GM19193 (cell line): ENCODE data around the gene TRIP4.

Experiments
- POLR2A ChIP-seq: IDR thresholded peaks from 4 replicates; pipeline ENCODE4 v1.6.1; 2011; ENCODE audit not compliant: insufficient read depth, insufficient read length; ENCODE audit errors: extremely low read depth

TRIP4 gene

DNA sequence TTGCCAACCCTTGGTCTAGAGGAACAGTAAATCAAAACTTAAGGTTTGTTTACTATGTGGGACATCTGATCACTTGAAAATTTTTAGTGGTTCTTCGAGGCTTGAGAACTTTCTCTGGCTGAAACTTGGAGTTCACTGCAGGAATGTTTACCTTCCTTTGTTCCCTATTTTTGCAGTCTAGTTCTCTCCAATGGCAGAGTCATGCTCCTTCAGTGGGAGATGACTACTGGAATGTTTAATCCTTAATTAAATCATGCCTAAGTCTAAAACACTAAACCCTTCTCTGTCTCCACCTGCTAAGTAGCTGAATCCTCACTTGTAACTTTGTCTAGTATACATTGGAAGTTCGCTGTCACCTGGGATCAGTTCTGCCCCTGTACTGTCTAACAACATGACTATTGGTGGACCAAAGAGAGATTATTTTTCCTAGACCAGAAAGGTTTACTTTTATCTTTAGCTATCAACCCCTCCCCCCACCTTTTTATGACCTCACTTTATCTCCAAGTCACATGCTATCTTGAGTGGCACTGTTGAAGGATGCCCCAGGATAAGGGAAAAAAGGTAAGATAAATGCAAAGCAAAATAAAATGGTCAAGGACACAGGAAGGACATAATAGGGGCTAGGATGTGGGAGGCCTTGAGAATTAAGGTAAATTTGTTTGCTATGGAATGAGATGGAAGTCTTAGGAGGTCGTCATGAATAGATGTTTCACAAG is 71.6 kb downstream of the TRIP4 start:
- TF ChIP-seq POLR2A: no peak

DNA sequence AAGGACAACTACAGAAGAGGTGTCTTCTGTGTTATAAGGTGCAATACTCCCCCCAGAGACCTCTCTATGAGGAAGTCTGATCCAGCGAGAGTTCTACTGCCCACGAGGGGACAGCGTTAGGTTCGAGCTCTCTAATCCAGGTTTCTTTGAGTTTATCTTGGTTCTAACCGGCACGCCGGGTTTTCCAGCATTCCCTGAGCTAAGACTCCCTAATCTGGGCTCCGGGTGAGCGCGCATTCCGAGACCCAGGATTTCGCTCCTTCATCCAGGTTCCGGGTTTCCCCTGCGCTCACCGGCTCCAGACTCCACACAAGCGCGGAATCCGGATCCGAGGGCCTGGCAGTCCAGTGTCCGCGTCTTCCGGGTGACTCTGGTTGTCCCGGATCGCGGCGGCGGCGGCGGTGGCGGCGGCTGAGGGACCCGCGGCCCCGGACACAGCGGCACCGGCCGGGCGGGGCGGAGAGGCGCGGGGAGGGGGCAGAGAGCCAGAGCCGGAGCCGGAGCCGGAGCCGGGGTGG is 72.6 kb downstream of the TRIP4 start, which contains the start of gene ZNF609:
Gene ZNF609, plus strand, starts transcription at position 373 of the 518 bp plus-strand sequence. CDS start 38,842 bp downstream, outside the sequence.
- peak; percentile 69 for TF ChIP-seq POLR2A

DNA sequence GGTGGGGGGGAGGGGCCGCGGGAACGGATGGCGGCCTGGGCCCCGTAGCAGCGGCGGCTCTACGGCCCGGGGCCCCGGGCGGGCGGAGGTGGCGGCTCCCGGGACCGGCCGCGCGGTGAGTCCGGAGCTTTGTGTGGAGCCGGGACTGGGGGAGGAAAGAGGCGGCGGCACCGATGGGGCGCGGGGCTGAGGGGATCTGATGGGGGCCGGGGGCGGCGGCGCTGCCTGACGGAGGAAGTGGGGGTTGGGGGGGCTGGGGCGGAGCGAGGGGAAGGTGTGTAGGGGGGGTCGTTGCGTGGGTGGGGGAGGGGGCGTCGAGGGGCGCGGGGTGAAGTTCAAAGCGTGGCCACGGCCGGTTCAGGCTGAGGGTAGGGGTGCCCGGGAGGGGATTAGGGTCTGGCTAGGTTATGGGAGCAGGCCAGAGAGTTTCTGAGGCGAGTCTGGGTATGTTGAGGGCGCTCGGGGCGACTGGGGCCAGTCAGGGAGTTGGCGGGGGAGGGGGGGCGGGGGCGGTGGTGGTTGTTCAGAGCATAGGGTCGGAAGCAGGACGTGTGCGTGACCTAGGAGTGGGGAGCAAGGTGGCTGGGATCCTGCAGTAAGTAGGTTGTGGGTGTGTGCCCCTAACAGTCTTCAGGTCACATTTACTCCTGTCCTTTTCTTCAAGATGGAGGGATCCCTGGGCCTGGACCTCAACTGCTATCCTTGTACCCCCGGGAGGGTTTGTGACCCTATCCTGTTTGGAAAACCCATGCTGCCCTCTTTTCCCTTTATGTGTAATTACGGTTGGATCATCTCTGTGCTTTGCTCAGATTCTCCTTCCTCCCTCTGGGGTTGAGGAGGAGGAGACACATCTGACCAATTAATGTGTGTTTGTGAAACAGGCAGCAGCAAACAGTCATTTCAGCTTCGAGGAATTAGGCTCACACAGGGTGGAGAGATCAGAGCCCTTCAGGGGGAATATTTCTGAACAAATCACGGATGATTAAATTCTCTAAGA is 73.4 kb downstream of the TRIP4 start:
- TF ChIP-seq POLR2A: no peak

DNA sequence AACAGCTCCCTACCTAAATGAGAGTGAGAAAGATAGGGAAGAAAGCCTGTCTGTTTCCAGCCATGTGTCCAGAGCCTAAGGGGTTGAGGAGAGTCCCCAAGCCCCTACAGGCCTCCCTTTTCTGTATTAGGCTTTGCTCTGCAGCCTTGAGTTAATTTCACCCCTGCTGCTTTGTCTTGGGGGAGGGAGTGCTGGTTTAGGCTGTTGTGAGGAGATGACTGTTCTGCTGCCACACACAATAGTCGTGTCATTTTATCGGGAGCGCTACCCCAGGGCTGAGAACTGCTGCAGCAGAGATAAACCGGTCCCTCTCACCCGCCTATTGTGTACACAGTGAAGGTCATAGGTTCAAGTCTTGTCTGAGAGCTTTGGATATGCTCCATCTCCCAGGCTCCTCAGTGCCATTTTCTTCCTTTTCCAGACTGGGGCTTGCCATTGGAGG is 74.1 kb downstream of the TRIP4 start:
- TF ChIP-seq POLR2A: no peak

DNA sequence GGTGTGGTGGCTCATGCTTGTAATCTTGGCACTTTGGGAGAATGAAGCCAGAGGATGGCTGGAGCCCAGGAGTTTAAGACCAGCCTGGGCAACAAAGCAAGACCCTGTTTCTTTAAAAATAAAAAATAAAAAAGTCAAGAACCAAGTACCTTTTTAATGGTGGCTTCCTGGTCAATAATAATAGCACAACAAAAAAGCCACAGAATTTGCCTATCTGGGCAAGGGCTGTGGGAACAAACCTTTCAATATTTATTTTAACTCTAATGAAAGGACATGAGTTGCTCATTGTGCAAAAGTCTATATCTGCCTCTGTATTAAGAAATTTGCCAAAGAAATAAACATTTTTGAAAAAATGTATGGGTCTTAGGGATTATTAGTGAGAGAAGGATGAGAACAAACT is 74.9 kb downstream of the TRIP4 start:
- TF ChIP-seq POLR2A: no peak

DNA sequence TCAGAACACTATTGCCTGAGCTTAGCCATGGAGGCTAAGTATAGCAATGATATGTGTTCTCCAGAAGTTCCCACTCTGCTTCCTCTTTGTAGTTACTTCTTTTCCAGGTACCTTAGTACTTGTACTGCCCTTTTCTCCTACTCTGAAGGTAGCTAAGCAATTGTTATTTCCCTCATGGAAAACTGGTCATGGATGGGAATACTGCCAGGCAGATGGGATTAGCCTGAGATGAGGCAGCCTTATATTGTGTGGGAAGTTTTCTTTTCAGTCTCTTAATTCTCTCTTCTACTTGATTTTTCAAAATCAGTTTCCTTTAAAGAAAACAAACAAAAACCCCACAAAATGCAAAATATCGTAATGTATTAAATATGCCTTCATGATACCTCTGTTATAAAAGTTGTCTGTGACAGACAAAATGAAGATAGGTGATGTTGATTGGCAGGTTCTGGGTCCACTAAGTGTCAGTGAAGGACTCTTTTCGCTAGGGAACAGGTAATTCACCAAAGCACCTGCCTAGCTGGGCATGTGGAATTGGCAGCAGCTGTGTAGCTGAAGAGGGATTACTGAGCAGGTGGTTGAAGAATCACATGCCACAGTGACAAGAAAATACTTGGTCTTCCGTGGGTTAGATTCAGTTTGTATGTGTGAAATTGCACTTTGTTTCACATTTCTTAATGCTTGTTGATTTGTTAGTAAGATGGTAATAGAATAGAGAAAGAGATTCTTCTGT is 76.8 kb downstream of the TRIP4 start:
- no peak for TF ChIP-seq POLR2A

DNA sequence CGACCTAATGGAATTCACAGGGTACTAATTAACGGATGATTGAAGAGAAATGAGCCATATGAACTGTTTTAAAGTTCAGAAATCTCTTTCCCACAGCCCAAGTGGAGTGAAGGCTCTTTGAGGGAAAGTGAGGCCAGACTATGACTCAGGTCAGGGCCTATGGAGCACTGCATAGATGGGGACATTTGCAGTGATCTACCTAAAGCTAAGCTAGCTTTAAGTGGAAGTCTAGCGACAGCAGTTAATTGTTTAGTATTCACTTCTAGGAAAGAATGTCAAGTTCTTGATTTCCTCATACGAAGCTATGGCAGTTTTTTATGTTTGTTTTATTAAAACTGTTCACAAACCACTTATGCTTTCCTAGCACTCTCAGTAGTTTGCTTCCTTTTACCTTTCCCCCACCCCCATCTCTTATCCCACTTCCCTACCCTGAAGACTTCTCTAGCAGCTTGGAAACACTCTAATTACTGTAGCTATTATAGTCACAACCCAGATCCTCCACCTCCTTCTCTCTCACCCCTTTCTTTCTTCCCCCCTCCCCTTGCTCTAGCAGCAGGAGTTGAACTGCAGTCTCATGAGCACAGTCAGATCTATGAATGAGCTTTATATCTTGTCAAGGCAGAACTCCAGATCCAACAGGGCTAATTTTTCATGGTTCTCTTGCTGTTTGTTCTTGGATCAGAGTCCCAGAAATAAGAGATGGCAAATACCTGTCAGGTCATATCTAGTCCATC is 78.9 kb downstream of the TRIP4 start:
- TF ChIP-seq POLR2A: no peak

DNA sequence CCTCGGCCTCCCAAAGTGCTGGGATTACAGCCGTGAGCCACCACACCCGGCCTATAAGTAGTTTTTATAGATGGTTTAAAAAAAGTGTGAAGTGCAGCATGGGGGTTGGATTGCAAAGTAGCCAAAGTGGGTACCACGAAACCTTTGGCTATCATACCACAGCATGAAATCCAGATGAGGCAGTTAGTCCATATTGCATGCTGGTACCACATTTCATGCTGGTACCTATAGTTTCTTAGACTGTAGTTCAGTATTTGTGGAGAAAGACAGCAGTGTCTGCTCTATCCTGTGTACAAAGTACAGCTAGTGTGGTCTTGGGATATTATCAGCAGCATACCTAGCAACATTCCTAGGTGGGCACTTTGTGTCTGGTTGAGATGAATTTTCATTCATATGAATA is 84.5 kb downstream of the TRIP4 start:
- TF ChIP-seq POLR2A: no peak

DNA sequence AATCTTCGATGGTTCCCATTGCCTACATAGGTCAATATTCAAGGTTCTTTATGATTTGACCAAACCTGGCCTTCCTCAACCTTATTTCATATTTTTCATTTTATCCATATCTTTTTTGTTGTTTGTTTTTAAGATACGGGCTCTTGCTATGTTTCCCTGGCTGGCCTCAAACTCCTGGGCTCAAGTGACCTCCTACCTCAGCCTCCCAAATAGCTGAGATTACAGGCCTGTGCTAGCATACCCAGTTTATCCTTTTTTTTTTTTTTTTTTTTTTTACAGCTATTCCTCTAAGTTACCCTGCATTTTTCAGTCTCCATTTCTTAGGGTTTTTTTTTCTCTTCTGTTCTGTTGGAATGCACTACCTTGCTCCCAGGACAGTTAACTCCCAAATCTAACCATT is 87.2 kb downstream of the TRIP4 start:
- TF ChIP-seq POLR2A: no peak

DNA sequence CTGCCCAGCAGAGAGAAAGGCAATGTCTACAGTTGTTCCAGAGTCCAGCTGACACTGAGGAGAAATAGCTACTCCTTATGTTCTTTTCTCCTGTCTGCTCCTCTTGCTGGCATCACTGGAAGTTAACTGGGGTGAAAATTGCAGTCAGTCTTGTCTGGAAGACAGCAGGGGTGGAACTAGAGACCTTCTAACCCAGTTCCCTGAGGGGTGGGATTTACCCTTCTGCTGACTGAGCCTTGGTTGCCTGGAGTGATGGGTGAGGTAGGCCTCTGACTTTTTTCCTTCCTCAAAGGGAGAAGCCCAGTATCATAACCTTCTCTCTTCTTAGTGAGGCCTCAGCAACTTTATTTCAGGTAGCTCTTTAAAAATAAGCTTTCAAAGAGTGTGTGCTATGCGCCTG is 88.9 kb downstream of the TRIP4 start:
- TF ChIP-seq POLR2A: no peak

DNA sequence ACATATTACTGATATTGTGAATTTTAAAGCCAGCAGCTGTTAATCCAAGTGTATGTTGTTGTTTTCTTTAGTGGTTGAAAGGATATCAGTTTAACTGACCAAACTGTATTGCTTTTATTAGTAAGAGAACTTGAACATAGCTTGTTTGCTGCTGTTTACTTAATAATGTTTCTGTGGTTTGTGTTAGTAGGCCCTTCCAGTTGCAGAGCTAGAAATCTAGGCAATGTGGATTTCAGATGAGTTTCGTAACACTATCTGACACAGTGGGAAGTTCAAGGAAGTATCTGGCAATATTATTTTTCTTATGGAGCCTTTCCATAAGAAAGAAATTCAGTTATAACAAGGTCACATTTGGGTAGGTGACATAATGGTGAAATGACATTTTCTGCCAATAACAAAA is 91.2 kb downstream of the TRIP4 start:
- TF ChIP-seq POLR2A: no peak

DNA sequence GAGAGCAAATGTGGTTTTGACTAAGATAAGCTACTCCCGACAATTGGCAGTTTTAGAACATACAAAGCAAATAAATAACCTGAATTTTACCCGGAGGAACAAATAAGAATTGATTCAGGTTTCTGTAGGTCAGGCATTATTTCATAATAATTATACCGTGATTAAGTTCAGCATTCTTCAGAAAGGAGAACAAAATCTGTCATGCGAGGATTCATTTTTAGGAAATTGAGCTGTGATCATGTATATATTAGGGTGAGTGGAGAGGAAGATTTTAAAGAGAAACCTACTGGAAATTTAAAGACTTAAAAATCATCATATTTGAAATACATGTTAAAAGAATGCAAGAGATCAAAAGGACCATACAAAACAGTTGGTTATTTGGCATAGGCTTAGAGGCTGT is 93.3 kb downstream of the TRIP4 start:
- no peak for TF ChIP-seq POLR2A

DNA sequence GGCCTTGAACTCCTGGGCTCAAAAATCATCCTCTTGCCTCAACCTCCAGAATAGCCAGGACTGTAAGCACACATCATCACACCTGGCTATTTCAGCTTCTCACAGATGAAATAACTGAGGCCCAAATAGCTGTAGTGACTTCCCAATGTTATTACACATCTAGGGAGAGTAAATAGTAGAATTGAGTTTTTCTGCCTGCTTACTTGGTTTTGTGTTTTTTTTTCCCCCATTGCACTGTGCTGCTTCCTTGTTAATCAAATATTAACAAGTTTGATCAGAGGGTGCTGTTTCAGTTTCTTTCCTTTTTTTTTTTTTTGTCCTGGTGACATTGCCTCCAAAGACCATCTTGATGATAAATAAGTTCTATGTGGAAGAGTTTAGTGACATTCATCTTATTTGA is 96.1 kb downstream of the TRIP4 start:
- TF ChIP-seq POLR2A: no peak

DNA sequence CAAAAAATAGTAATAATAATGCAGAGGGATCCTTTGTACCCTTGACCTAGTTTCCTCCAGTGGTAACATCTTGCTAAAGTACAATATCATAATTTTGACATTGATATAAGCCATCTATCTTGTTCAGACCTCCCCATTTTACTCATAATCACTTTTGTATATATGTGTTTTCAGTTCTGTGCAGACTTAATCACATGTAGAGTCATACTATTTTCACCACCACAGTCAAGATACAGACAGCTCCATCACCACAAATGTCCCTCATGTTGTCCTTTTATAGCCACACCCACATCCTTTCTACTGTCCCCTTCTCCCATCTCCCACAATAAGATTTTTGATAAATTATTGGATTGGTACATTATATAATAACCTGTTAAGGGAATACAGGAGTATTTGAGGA is 98.2 kb downstream of the TRIP4 start:
- TF ChIP-seq POLR2A: no peak
